Esophagus muscularis mucosa (tissue), 4 donors: ENCODE measurements around the gene PIK3CG. TPM values are rescaled to one million over a fixed set of nuclear protein-coding genes. Genes with fewer than 3 reads are reported as not detected.
"Not testable (repeated sequence)": the region's sequence is repeated elsewhere in the genome, so short reads cannot be mapped to it uniquely, and the experiment has no call there.

Source experiments
- DNase-seq: peaks from one replicate; pipeline ENCODE4 v3.0.0-alpha.2; 2017; ENCODE audit errors: extremely low spot score
- H3K27ac ChIP-seq, 4 donors: fragments of 200-600 bp; sonication (generic); replicated peaks in 1 of 4; 1 replicate in 3 of 4; 2 replicates in 1 of 4; pipeline ENCODE4 v1.5.1; 2016 to 2019; ENCODE audit warnings: mild to moderate bottlenecking in 1 of 4
- H3K27me3 ChIP-seq, 4 donors: fragments of 200-600 bp; sonication (generic); one replicate each; pipeline versions ENCODE4 v1.5.1 to v1.6.0; 2016 to 2019
- H3K36me3 ChIP-seq, 4 donors: fragments of 200-600 bp; sonication (generic); one replicate each; pipeline ENCODE4 v1.5.1; 2016 to 2019
- H3K4me1 ChIP-seq, 4 donors: fragments of 200-600 bp; sonication (generic); one replicate each; pipeline ENCODE4 v1.5.1; 2016 to 2019
- H3K4me3 ChIP-seq, 4 donors: fragments of 200-600 bp; sonication (generic); 1 replicate in 2 of 4; 2 replicates in 2 of 4; pipeline ENCODE4 v1.5.1; 2016 to 2019; ENCODE audit warnings: mild to moderate bottlenecking in 4 of 4, moderate library complexity in 1 of 4
- H3K9me3 ChIP-seq, 4 donors: fragments of 200-600 bp; sonication (generic); 1 replicate in 3 of 4; 2 replicates in 1 of 4; pipeline ENCODE4 v1.5.1; 2016 to 2019
- CTCF ChIP-seq, 3 experiments: fragments of 200-600 bp in 2 of 3; fragments of 450-650 bp in 1 of 3; sonication (generic) in 2 of 3; IDR thresholded peaks; one replicate each; pipeline ENCODE4 v1.5.1; 2017 to 2019; ENCODE audit warnings: antibody characterized with exemption in 3 of 3, mild to moderate bottlenecking in 2 of 3, moderate library complexity in 1 of 3
- EP300 ChIP-seq: sonication (generic); formaldehyde crosslinking; IDR thresholded peaks from one replicate; pipeline ENCODE4 v1.6.1; 2017; ENCODE audit warnings: antibody characterized with exemption
- POLR2A ChIP-seq: fragments of 450-650 bp; IDR thresholded peaks from one replicate; pipeline ENCODE4 v1.6.1; 2017; ENCODE audit warnings: antibody characterized with exemption, moderate library complexity, mild to moderate bottlenecking, low read depth
- POLR2AphosphoS5 ChIP-seq, 2 donors: sonication (generic); formaldehyde crosslinking; IDR thresholded peaks; one replicate each; pipeline ENCODE4 v1.6.1; 2017; ENCODE audit warnings: antibody characterized with exemption in 2 of 2
- WGBS: methylation state at CpG from one replicate; pipeline ENCODE4 v1.1.5; 2018; 5-methylcytosine and 5-hydroxymethylcytosine counted together
- intact Hi-C: fragments of 100-400 bp; cut with DNase I; formaldehyde crosslinking; loops from one replicate; pipeline ENCODE4 v1.15.1; 2023
- total RNA-seq, 4 donors: library from RNA; depleted of rRNA; stranded (reverse); fragments of >200 nt; gene quantifications; one replicate each; pipeline versions ENCODE4 v1.1.0 to v1.2.1, GENCODE V29; 2016

PIK3CG gene
- total RNA-seq, 4 donors from 2014 or later, result 1.8 to 3.8 (median 2.7) TPM

DNA sequence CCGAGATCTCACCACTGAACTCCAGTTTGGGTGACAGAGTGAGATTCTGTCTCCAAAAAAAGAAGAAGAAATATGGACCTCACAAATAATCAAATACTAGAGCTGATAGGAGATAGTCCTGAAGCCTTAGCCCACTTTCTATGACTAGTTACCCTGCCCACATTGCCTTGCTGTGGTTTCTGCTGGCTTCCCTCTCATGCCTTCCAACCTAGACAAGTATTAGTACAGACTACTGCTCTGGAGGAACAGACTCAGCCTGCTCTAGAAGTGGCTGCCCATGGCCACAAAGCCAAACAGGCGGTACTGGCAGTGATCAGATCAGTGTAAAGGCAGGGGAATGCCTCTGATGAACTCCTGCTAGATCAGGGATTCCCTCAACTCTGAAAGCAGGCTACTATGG is 89.8 kb downstream of the PIK3CG start:
- TF ChIP-seq EP300 (no peak), POLR2AphosphoS5 (IDR thresholded peaks at IDR 0.05) (no peak), POLR2A (no peak), CTCF (IDR thresholded peaks at IDR 0.05) (no peak)
- Histone ChIP-seq H3K27me3 (no peaks in the 10 kb centered on the region), H3K4me1 (peaks cover 0 to 32% (median 29%) of the 10 kb centered on the region in 4 donors), H3K27ac (no peak overlapping the region), H3K4me3 (no peak overlapping the region), H3K36me3 (no peaks in the 10 kb centered on the region), H3K9me3 (no peaks in the 10 kb centered on the region)
- no peak for DNase-seq
- intact Hi-C loops, result no loop called here
- WGBS, result 95% methylated on average over 2 of the region's 2 CpGs

- H3K27ac ChIP-seq, H3K36me3 ChIP-seq, H3K27me3 ChIP-seq, H3K9me3 ChIP-seq, H3K4me3 ChIP-seq, intact Hi-C loops, DNase-seq: not testable (repeated sequence)
- 94% methylated on average over 1 of the region's 1 CpG for WGBS
- peaks cover 0 to 23% (median 20%) of the 10 kb centered on the region in 4 donors for H3K4me1 ChIP-seq
Observed at GRCh38 chr7:106955857-106956256, 90.8 kb downstream of the PIK3CG start.

Other genes starting within 250 kb of the PIK3CG start
- 100 to 1,000 TPM in 1 of 4 donors, 10 to 100 TPM in 3; 23.2 to 145 (median 30.1) TPM for gene CCDC71L, start 204.1 kb upstream of the PIK3CG start, total RNA-seq
- 100 to 1,000 TPM in 2 of 4 donors, 10 to 100 TPM in 2; 89.5 to 127 (median 102) TPM for gene PRKAR2B, start 179.4 kb downstream of the PIK3CG start, total RNA-seq